ENCODE measurements around the gene SUMO2. TPM values are rescaled to one million over a fixed set of nuclear protein-coding genes. Genes with fewer than 3 reads are reported as not detected.

The SUMO2 gene
- total and polyA plus RNA-seq, 2 of the 8 experiments (the other 6 are each of a cell fraction or from before 2014, with no cell fraction given), result 184 to 779 TPM

DNA sequence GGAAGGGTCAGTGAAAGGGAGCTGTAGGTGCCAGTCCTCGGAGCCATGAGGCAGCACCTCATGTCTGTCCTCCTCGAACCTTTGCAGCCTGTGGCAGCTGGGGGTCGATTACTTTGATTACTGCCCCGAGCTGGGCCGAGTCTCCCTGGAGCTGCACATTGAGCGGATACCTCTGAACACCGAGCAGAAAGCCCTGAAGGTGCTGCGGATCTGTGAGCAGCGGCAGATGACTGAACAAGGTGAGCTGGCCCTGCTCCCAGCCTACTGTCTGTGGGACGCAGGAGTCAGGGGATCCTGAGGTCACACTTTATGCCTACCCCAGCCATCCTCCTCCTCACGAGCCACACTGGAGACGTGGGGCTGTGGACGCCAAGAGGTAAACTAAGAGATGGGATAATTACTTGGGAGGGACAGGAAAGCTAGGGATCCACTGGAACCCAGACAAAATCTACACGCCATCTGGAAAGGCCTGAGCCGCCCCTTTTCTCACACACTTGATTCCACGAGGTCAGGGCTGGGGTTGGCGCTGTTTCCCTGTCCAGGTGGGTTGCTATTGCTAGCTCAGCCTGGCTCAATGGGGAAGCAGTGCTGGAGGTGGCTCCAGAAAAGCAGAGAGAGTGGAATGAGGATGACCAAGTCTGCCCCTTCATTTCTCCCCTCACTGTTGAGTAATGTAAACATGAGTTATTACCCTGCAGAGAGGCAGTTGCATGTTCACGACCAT lies 49.1 kb upstream of the SUMO2 start:
- no peak overlapping the region for H2BK5ac ChIP-seq (ENCODE audit: low read depth, low read length)
- TF ChIP-seq, protein P1, sequence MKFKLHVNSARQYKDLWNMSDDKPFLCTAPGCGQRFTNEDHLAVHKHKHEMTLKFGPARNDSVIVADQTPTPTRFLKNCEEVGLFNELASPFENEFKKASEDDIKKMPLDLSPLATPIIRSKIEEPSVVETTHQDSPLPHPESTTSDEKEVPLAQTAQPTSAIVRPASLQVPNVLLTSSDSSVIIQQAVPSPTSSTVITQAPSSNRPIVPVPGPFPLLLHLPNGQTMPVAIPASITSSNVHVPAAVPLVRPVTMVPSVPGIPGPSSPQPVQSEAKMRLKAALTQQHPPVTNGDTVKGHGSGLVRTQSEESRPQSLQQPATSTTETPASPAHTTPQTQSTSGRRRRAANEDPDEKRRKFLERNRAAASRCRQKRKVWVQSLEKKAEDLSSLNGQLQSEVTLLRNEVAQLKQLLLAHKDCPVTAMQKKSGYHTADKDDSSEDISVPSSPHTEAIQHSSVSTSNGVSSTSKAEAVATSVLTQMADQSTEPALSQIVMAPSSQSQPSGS (IDR thresholded peaks at IDR 0.05; ENCODE audit: low read length), result no peak
- TF ChIP-seq CTBP2 (IDR thresholded peaks at IDR 0.05; ENCODE audit: borderline replicate concordance, insufficient read depth, insufficient read length, low read length) (no peak), ZNF274 (IDR thresholded peaks at IDR 0.05; ENCODE audit: borderline replicate concordance, extremely low read depth, low read length) (no peak), JUN (IDR thresholded peaks at IDR 0.05; ENCODE audit: low read depth, low read length) (no peak), BCL11A (IDR thresholded peaks at IDR 0.05; ENCODE audit: low read depth in 2 of 2, low read length in 2 of 2) (no peak)
- no peak overlapping the region for H3K18ac ChIP-seq (ENCODE audit: extremely low read depth, low read length)
- H4K91ac ChIP-seq (replicated peaks; ENCODE audit: insufficient read length, low read length), result no peak overlapping the region
- H3K4me2 ChIP-seq (ENCODE audit: insufficient read depth in 1 of 2, low read depth in 2 of 2, low read length in 2 of 2), result no peak overlapping the region
- no peaks in the 10 kb centered on the region for H3K79me1 ChIP-seq (ENCODE audit: low read depth, low read length)
- H2BK20ac ChIP-seq (ENCODE audit: low read length), result no peak overlapping the region
- no peaks in the 10 kb centered on the region for H3K9me3 ChIP-seq (ENCODE audit: insufficient read depth in 2 of 2, low read depth in 1 of 2, low read length in 1 of 2)
- no peak overlapping the region for H3K56ac ChIP-seq (replicated peaks; ENCODE audit: insufficient read length, low read depth, low read length)
- WGBS, 2 experiments (ENCODE audit: extremely low coverage in 1 of 2, insufficient coverage in 1 of 2, insufficient read length in 1 of 2, insufficient replicate concordance in 2 of 2, low coverage in 1 of 2, low lambda C conversion rate in 2 of 2, missing lambda C conversion rate in 1 of 2), result 92% methylated on average over 18 of the region's 18 CpGs; no CpG with 5 or more reads in 1 of the 2 experiments
- H3K27ac ChIP-seq (ENCODE audit: low read depth, low read length), result no peak overlapping the region
- FAIRE-seq (no peak), DNase-seq (ENCODE audit: low read depth in 1 of 2, low spot score in 2 of 2) (no peak)
- no peak overlapping the region for H2AFZ ChIP-seq (ENCODE audit: low read length)
- no peak overlapping the region for H3K4me3 ChIP-seq (ENCODE audit: extremely low read depth in 1 of 4, insufficient read depth in 2 of 4, low read depth in 3 of 4, low read length in 4 of 4)
- no peak overlapping the region for H2BK120ac ChIP-seq (replicated peaks; ENCODE audit: low read depth, low read length)
- no peak overlapping the region for H2BK12ac ChIP-seq (ENCODE audit: low read depth, low read length)
- no peaks in the 10 kb centered on the region for H3K27me3 ChIP-seq (replicated peaks in 1 of 4; ENCODE audit: control insufficient read depth in 3 of 4, extremely low read depth in 1 of 4, insufficient read depth in 3 of 4, low read length in 3 of 4)
- no peak overlapping the region for H3K14ac ChIP-seq (ENCODE audit: insufficient read length)
- H2BK15ac ChIP-seq (ENCODE audit: low read length), result no peak overlapping the region
- CTCF ChIA-PET (ENCODE audit: partially characterized antibody), result interaction anchor here (0.7 to 6.9 kb wide), 5 partner anchors 8 to 313 kb away, joined by 3 to 84 read pairs (median 4); no protein-coding TSS in a partner anchor
- H4K20me1 ChIP-seq (replicated peaks in 1 of 2; ENCODE audit: control insufficient read depth in 1 of 2, insufficient read depth in 2 of 2, low read length in 2 of 2), result peaks cover 0 to 7% of the 10 kb centered on the region in 2 experiments
- H3K4ac ChIP-seq (replicated peaks; ENCODE audit: insufficient read length, low read depth, low read length), result no peak overlapping the region
- no peak overlapping the region for H2AK5ac ChIP-seq (ENCODE audit: low read depth, low read length)
- POLR2A ChIA-PET (ENCODE audit: partially characterized antibody), result interaction anchor here (1.0 to 2.5 kb wide), 7 partner anchors 9 to 39 kb away, joined by 3 to 8 read pairs (median 5); partner anchors contain the start of genes GGA3 and MIF4GD
- no peaks in the 10 kb centered on the region for H3K4me1 ChIP-seq (replicated peaks in 1 of 4; ENCODE audit: control insufficient read depth in 3 of 4, insufficient read depth in 4 of 4, low read length in 3 of 4)
- no peak overlapping the region for H3K9ac ChIP-seq (replicated peaks in 1 of 4; ENCODE audit: extremely low read depth in 1 of 4, low read depth in 3 of 4, low read length in 3 of 4)
- H3K23ac ChIP-seq (ENCODE audit: insufficient read length), result no peak overlapping the region
- H3K79me2 ChIP-seq (ENCODE audit: control insufficient read depth in 1 of 2, insufficient read depth in 2 of 2, low read length in 2 of 2), result no peaks in the 10 kb centered on the region
- no peaks in the 10 kb centered on the region for H3K23me2 ChIP-seq (ENCODE audit: low read depth, low read length)
- peaks cover 23 to 76% (median 64%) of the 10 kb centered on the region in 4 experiments for H3K36me3 ChIP-seq (ENCODE audit: control insufficient read depth in 2 of 4, insufficient read depth in 4 of 4, low read length in 3 of 4)
- H4K5ac ChIP-seq (ENCODE audit: insufficient read length, low read depth, low read length), result no peak overlapping the region
- no peak overlapping the region for H4K8ac ChIP-seq (ENCODE audit: extremely low read depth, insufficient read depth, low read length)

All from H1 (cell line).